GM12878 (cell line): ENCODE measurements around the gene HCLS1. TPM values are rescaled to one million over a fixed set of nuclear protein-coding genes. Genes with fewer than 3 reads are reported as not detected.

Experiments used
- ATAC-seq: fragments of 200-7000 bp; cut with Tn5 transposase; 3 replicates; pipeline ENCODE4 v1.9.1; 2020; ENCODE audit warnings: mild to moderate bottlenecking, moderate library complexity
- BruUV-seq: library from RNA; stranded (reverse); fragments of 400-500 nt; replicated peaks from 2 replicates; lab custom pipeline; 2021; lab: Mats Ljungman, UMichigan
- CTCF ChIA-PET: fragments of 300-600 bp; sonication (Branson Sonifier 250); formaldehyde crosslinking; extraction: SDS; loops from one replicate; lab custom pipeline; 2021; ENCODE audit warnings: inconsistent platforms; lab: Yijun Ruan, JAX
- POLR2A ChIA-PET: fragments of 350-600 bp; formaldehyde crosslinking; extraction: SDS; loops from one replicate; lab custom pipeline; 2021; ENCODE audit warnings: inconsistent platforms; lab: Charles Lee
- RAD21 ChIA-PET: fragments of 300-600 bp; sonication (Branson Sonifier 250); formaldehyde crosslinking; loops from one replicate; lab custom pipeline; 2023; ENCODE audit warnings: antibody characterized with exemption; ENCODE audit not compliant: unreplicated experiment; lab: Charles Lee
- SMC1A ChIA-PET: fragments of 300-600 bp; sonication (Branson Sonifier 250); formaldehyde crosslinking; loops from one replicate; lab custom pipeline; 2023; ENCODE audit not compliant: unreplicated experiment, uncharacterized antibody; lab: Charles Lee
- DNase-seq: peaks from one replicate; pipeline ENCODE4 v3.0.0-alpha.2; 2011; ENCODE audit warnings: low read depth, low spot score
- FAIRE-seq: peaks from 3 replicates; lab custom pipeline; 2011; peaks lifted over from hg19 to GRCh38; lab: Jason Lieb, UNC
- H2AFZ ChIP-seq: 2 replicates; pipeline ENCODE4 v1.6.0; 2011; ENCODE audit warnings: low read depth, low read length, control low read depth; ENCODE audit not compliant: control insufficient read depth
- H3K27ac ChIP-seq: 2 replicates; pipeline ENCODE4 v1.5.1; 2011; ENCODE audit warnings: control low read depth; ENCODE audit not compliant: control insufficient read depth, insufficient read depth
- H3K27me3 ChIP-seq, 2 experiments: replicated peaks in 1 of 2; 2 replicates each; pipeline versions ENCODE4 v1.6.0 to v1.6.1; 2011; ENCODE audit warnings: low read length in 1 of 2; ENCODE audit not compliant: control insufficient read depth in 2 of 2, insufficient read depth in 2 of 2
- H3K36me3 ChIP-seq, 2 experiments: 2 replicates each; pipeline ENCODE4 v1.5.1; 2011; ENCODE audit warnings: low read length in 1 of 2; ENCODE audit not compliant: control insufficient read depth in 2 of 2, insufficient read depth in 2 of 2
- H3K4me1 ChIP-seq: 2 replicates; pipeline ENCODE4 v1.6.1; 2011; ENCODE audit warnings: mild to moderate bottlenecking, low read length, moderate library complexity, mixed read lengths; ENCODE audit not compliant: control insufficient read depth, insufficient read depth
- H3K4me2 ChIP-seq: 2 replicates; pipeline ENCODE4 v1.6.0; 2011; ENCODE audit warnings: control low read depth; ENCODE audit not compliant: control insufficient read depth, insufficient read depth
- H3K4me3 ChIP-seq: fragments of 200-600 bp; sonication (generic); 2 replicates; pipeline ENCODE4 v1.5.1; 2016
- H3K79me2 ChIP-seq: 2 replicates; pipeline ENCODE4 v1.6.0; 2011; ENCODE audit warnings: low read length; ENCODE audit not compliant: control insufficient read depth, insufficient read depth
- H3K9ac ChIP-seq: 2 replicates; pipeline ENCODE4 v1.8.0; 2011; ENCODE audit warnings: low read length, control low read depth, mixed read lengths; ENCODE audit not compliant: control insufficient read depth, insufficient read depth
- H3K9me3 ChIP-seq: replicated peaks from 3 replicates; pipeline ENCODE4 v1.5.1; 2011; ENCODE audit warnings: mild to moderate bottlenecking, low read length; ENCODE audit not compliant: control insufficient read depth, insufficient read depth
- H4K20me1 ChIP-seq: 2 replicates; pipeline ENCODE4 v1.6.0; 2011; ENCODE audit not compliant: control insufficient read depth, insufficient read depth
- BCL3 ChIP-seq: IDR thresholded peaks from 2 replicates; pipeline ENCODE4 v1.6.1; 2011; ENCODE audit warnings: borderline replicate concordance, low read depth, mild to moderate bottlenecking, moderate library complexity, low read length; ENCODE audit not compliant: insufficient read depth, poor library complexity, severe bottlenecking
- CHD2 ChIP-seq: IDR thresholded peaks from 2 replicates; pipeline ENCODE4 v1.6.1; 2011; ENCODE audit warnings: low read depth, low read length, improper control_type of control experiment, borderline replicate concordance
- CREB1 ChIP-seq: IDR thresholded peaks from 2 replicates; pipeline ENCODE4 v1.6.1; 2012; ENCODE audit warnings: low read depth, mild to moderate bottlenecking, inconsistent platforms
- CUX1 ChIP-seq: IDR thresholded peaks from 2 replicates; pipeline ENCODE4 v1.6.1; 2012; ENCODE audit warnings: improper control_type of control experiment, low read depth, low read length; ENCODE audit not compliant: insufficient replicate concordance
- ETV6 ChIP-seq, 2 experiments: fragments of 450-650 bp in 1 of 2; IDR thresholded peaks in 1 of 2; conservative IDR thresholded peaks in 1 of 2; 2 replicates each; pipeline ENCODE4 v1.6.1; 2014; ENCODE audit warnings: antibody characterized with exemption in 1 of 2, borderline replicate concordance in 1 of 2, low read depth in 1 of 2, mild to moderate bottlenecking in 1 of 2, moderate library complexity in 1 of 2
- FOXK2 ChIP-seq: fragments of 450-650 bp; IDR thresholded peaks from 2 replicates; pipeline ENCODE4 v1.6.1; 2017; ENCODE audit warnings: mild to moderate bottlenecking, moderate library complexity
- KDM1A ChIP-seq: fragments of 200-600 bp; sonication (generic); IDR thresholded peaks from 2 replicates; pipeline ENCODE4 v1.6.1; 2016; ENCODE audit warnings: borderline replicate concordance
- MXI1 ChIP-seq: fragments of 150-350 bp; IDR thresholded peaks from 2 replicates; pipeline ENCODE4 v1.6.1; 2011; ENCODE audit warnings: low read depth, mild to moderate bottlenecking, inconsistent platforms, low read length, improper control_type of control experiment
- NR2F1 ChIP-seq: fragments of 450-650 bp; conservative IDR thresholded peaks from 2 replicates; pipeline ENCODE4 v1.6.1; 2017; ENCODE audit warnings: mild to moderate bottlenecking
- PAX8 ChIP-seq: fragments of 450-650 bp; IDR thresholded peaks from 2 replicates; pipeline ENCODE4 v1.6.1; 2017; ENCODE audit warnings: mild to moderate bottlenecking, moderate library complexity
- PML ChIP-seq: IDR thresholded peaks from 2 replicates; pipeline ENCODE4 v1.6.1; 2012; ENCODE audit warnings: low read length, inconsistent platforms
- STAT3 ChIP-seq: IDR thresholded peaks from 2 replicates; pipeline ENCODE4 v1.6.1; 2011; ENCODE audit warnings: low read depth, low read length, improper control_type of control experiment
- SUZ12 ChIP-seq: fragments of 200-600 bp; sonication (generic); IDR thresholded peaks from one replicate; pipeline ENCODE4 v1.6.1; 2018; ENCODE audit warnings: antibody characterized with exemption, mild to moderate bottlenecking; ENCODE audit not compliant: unreplicated experiment
- WRNIP1 ChIP-seq: IDR thresholded peaks from 2 replicates; pipeline ENCODE4 v1.6.1; 2011; ENCODE audit warnings: low read depth, low read length, improper control_type of control experiment, borderline replicate concordance
- YBX1 ChIP-seq: fragments of 450-650 bp; IDR thresholded peaks from 2 replicates; pipeline ENCODE4 v1.6.1; 2016; ENCODE audit warnings: antibody characterized with exemption
- ZBTB33 ChIP-seq: fragments of 450-650 bp; IDR thresholded peaks from 2 replicates; pipeline ENCODE4 v1.6.1; 2017; ENCODE audit warnings: mild to moderate bottlenecking
- ZNF217 ChIP-seq: fragments of 450-650 bp; IDR thresholded peaks from 2 replicates; pipeline ENCODE4 v1.6.1; 2017; ENCODE audit warnings: antibody characterized with exemption, mild to moderate bottlenecking
- ZNF24 ChIP-seq: fragments of 450-650 bp; IDR thresholded peaks from 2 replicates; pipeline ENCODE4 v1.6.1; 2017; ENCODE audit warnings: antibody characterized with exemption, mild to moderate bottlenecking
- WGBS: methylation state at CpG from one replicate; pipeline ENCODE4 v1.1.6; 2016; ENCODE audit warnings: low lambda C conversion rate; ENCODE audit not compliant: insufficient replicate concordance, insufficient coverage; ENCODE audit errors: missing lambda C conversion rate; 5-methylcytosine and 5-hydroxymethylcytosine counted together
- in situ Hi-C: fragments of 300-500 bp; cut with MboI; formaldehyde crosslinking; loops from 9 replicates; pipeline ENCODE4 v1.14.3; 2018; ENCODE audit warnings: mixed read lengths
- intact Hi-C: fragments of 100-400 bp; cut with micrococcal nuclease; formaldehyde crosslinking; loops from one replicate; pipeline ENCODE4 v1.14.2; 2022; ENCODE audit not compliant: unreplicated experiment
- polyA plus RNA-seq, 11 experiments: library from polyadenylated mRNA; depleted of rRNA in 4 of 11; unstranded in 6 of 11; stranded (reverse) in 5 of 11; fragments of >200 nt; fragmentation: Nextera tagmentation in 4 of 11; fragmentation: Illumina TruSeq in 1 of 11; extraction: Ambion mirVana in 4 of 11; extraction: Trizol in 1 of 11; gene quantifications; 1 replicate in 1 of 11; 2 replicates in 10 of 11; pipeline versions ENCODE4 v1.2.1 to v1.2.3, GENCODE V29; 2011 to 2016; ENCODE audit warnings: inconsistent platforms in 2 of 11, missing spikeins in 2 of 11, low read depth in 1 of 11
- total RNA-seq, 4 experiments: library from RNA; depleted of rRNA in 3 of 4; stranded (reverse); fragments of >200 nt in 3 of 4; fragmentation: Illumina TruSeq in 1 of 4; extraction: Trizol in 1 of 4; gene quantifications; 2 replicates each; pipeline versions ENCODE4 v1.2.1 to v1.2.3, GENCODE V29; 2013 to 2021

Gene HCLS1
- total and polyA plus RNA-seq, 10 of the 15 experiments (the other 5 are each of a cell fraction or from before 2014, with no cell fraction given): 51.6 to 344 (median 231) TPM

- Histone ChIP-seq H3K4me3 (no peak overlapping the region), H3K27me3 (no peaks in the 10 kb centered on the region), H3K4me1 (no peaks in the 10 kb centered on the region), H2AFZ (no peak overlapping the region), H3K79me2 (no peaks in the 10 kb centered on the region), H3K4me2 (no peak overlapping the region), H4K20me1 (no peaks in the 10 kb centered on the region), H3K36me3 (peaks cover 2 to 22% of the 10 kb centered on the region in 2 experiments), H3K27ac (no peak overlapping the region), H3K9ac (no peak overlapping the region), H3K9me3 (no peaks in the 10 kb centered on the region)
- RAD21 ChIA-PET: no interaction called here
- no peak for ATAC-seq
- SMC1A ChIA-PET: interaction anchor here (1.1 to 1.2 kb wide), 2 partner anchors 12 to 28 kb away, joined by 3 read pairs; no protein-coding TSS in a partner anchor
- in situ Hi-C loops (no loop called here), intact Hi-C loops (loop anchor here (10.0 kb wide), 2 partner anchors 327 to 427 kb away; no protein-coding TSS in a partner anchor)
- BruUV-seq: no TSS peak
- POLR2A ChIA-PET: interaction anchor here (0.5 kb wide), 1 partner anchor 120 kb away, joined by 3 read pairs; no protein-coding TSS in a partner anchor
- CTCF ChIA-PET: no interaction called here
- no peak for DNase-seq
- 92% methylated on average over 4 of the region's 4 CpGs for WGBS
- TF ChIP-seq NR2F1 (no peak), STAT3 (no peak), PML (no peak), CREB1 (no peak), CUX1 (no peak), ZNF217 (no peak), PAX8 (no peak), ZBTB33 (no peak), SUZ12 (no peak), ZNF24 (no peak), BCL3 (no peak), CHD2 (no peak), FOXK2 (no peak), YBX1 (no peak), KDM1A (no peak), MXI1 (no peak), ETV6 (conservative IDR thresholded peaks at IDR 0.05 in 1 of 2, IDR thresholded peaks at IDR 0.05 in 1 of 2; ENCODE audit: borderline replicate concordance in 1 of 2, low read depth in 1 of 2) (no peak), WRNIP1 (no peak)
- FAIRE-seq: no peak
Observed at GRCh38 chr3:121667333-121667732, 6.6 kb upstream of the HCLS1 start.
